Hepatic stellate cell (primary cell): ENCODE data around the gene TTYH2.

ENCODE experiments used
- DNase-seq: peaks from one replicate; pipeline ENCODE4 v3.0.0; 2011; ENCODE audit warnings: low spot score

The TTYH2 gene

GRCh38 chr17:74214484-74215341 is 1.3 kb downstream of the TTYH2 start:
- DNase-seq = no peak

DNA sequence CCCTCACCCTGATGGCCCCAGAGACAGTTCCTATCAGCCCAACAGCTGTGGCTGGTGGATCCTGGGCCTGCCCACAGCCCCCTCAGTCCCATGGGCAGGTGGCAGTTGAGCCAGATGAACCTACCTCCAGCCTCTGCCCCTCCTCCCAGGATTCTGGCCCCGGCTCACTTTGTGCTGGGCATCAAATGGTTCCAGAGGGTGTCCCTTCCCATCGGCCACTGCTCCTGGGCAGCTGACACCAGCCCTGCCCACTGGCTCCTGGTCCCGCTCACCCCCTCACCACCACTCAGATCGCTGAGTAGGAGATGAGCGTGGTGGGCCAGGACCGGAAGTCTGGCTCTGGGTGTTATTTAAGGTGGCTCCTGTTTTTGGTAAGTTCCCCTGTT is 2.0 kb downstream of the TTYH2 start:
- no peak for DNase-seq

DNA sequence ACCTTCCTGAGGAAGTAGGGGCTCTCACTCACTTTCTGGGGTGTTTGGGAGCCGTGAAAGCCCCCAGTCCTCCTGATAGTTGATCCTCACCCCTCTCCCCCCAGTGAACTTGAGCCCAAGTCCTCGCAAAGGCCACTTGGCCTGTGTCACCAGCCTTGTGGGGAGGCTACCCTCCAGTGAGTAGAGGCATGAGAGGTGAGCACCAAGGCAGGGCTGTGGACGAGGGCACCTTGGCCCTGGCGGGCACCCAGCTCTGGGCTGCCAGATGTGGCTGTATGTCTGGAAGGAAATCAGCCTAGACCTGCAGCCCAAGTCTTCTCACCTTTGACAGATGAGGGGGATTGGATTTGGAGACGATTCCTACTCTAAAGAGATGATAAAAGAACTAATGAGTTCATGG is 3.1 kb downstream of the TTYH2 start:
- DNase-seq = no peak

GRCh38 chr17:74217037-74217730 is 3.8 kb downstream of the TTYH2 start:
- DNase-seq = no peak

DNA sequence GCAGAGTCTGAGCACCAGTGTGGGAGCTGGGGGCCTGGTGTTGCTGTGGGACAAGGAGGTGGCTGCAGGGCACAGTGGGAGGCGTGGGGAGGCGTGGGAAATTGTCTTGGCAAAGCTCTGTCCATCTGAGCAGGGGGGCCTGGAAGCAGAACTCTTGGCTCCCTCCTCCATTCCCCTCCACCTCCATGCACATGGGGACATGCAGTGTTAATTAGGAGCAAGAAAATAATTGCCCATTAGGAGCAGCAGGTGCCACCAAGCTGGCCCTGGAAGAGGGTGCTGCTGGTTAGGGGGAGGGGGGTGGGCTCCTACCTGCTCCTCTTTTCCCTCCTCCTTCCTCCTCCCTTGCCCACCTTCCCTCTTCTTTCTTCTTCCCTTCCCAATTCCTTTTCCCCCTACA is 4.5 kb downstream of the TTYH2 start:
- DNase-seq = no peak

GRCh38 chr17:74218436-74218835 is 5.1 kb downstream of the TTYH2 start:
- no peak for DNase-seq

DNA sequence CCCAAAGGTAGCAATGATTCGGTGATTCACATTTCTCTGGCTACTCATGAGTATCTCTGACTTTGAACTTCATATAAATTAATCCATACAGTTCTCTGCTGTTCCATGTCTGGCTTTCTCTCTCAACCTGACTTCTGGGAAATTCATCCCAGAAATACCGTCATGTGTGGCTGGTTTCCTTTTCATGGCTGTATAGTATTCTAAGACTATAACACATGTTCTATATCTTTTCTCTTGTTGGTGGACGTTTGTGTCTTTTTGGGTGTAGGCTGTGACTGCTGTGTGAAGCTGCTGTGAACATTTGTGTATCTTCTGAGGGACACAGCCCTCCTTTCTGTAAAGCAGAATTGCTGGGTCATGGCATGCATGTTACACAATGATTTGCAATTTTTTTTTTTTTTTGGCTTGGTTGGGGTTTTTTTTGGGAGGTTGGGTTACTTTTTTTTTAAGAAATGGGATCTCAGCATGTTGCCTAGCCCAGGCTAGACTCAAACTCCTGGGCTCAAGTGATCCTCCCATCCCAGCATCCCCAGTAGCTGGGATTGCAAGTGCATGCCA is 6.3 kb downstream of the TTYH2 start:
- DNase-seq = no peak

DNA sequence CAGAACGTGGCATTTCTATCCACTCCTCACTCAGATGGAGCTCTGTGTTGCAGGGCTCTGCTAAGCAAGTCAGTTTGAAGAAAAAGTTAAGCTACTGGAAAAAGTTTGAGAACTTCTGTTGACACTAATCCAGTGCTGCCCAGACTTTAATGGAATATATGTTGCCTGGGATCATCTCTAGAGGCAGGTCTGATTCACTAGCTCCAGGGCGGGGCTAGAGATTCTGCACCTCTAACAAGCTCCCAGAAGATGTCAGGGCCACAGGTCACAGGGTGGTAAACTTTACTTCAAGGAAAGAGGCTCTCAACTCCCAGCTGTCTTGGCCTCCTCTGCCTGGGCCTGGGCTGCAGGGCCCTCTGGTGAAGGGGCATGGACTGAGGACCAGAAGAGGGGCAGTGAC is 6.8 kb downstream of the TTYH2 start:
- no peak for DNase-seq

DNA sequence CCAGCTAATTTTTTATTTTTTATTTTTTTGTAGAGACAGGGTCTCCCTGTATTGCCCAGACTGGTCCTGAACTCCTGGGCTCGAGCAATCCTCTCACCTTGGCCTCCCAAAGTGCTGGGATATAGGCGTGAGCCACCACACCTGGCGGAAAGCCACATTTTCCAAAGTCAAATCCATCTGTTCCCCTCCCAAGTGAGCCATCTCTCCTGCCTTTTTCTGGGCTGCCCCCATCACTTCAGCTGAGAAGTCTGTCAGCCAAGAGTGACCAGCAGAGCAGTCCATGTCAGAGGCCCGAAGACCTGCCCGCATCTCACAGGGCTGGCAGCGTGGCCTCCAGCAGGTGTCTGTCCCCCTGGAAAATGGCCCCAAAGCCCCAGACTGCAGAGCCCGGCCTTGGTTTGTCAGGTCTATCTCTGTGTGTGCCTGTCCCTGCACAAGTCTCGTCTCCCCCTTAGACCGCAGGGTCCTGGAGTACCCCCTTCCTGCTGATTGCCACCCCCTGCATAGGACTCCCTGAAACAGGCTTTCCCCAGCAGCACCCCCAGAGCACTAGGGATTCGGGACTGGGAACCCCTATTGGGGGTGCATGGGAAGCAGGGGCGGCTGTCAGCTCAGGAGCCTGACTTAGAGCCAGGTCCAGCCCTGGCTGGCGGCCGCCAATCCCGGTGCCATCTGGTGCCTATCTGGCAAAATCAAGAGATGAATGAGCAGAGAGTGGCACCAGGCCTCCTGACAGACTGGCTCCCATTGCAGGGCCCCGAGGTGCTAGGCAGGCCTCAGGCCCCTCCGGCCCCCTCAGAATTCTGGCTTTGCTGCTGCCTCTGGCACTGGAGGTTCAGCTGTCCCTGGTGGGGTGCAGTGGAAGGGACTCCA is 7.8 kb downstream of the TTYH2 start:
- no peak for DNase-seq

DNA sequence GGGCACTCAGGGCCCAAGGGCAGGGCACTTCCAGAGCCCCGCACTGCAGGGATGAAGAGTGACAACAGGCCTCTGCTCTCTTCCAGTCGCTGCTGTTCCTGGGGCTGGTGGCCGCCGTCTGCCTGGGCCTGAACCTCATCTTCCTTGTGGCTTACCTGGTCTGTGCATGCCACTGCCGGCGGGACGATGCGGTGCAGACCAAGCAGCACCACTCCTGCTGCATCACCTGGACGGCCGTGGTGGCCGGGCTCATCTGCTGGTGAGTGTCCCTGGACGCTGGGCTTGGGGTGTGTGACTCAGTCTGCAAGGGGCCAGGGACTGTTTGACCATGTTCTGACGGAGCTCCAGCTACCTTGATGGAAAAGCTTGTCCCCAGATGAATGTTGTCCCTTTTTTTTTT is 9.0 kb downstream of the TTYH2 start:
- DNase-seq = no peak

DNA sequence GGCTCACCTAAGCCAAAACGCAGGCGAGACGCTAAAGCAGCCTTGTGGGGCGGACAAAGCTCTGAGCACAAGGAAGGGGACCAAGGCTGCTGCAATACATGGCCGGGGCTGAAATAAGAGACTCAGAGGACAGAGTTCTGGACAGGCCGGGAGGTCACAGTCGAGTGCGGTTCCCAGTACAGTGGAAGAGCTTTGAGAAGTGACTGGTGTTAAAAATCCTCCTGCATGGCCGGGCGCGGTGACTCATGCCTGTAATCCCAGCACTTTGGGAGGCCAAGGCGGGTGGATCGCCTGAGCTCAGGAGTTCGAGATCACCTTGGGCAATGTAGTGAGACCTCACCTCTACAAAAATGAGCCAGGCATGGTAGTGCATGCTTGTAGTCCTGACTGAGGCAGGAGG is 10.5 kb downstream of the TTYH2 start:
- no peak for DNase-seq

DNA sequence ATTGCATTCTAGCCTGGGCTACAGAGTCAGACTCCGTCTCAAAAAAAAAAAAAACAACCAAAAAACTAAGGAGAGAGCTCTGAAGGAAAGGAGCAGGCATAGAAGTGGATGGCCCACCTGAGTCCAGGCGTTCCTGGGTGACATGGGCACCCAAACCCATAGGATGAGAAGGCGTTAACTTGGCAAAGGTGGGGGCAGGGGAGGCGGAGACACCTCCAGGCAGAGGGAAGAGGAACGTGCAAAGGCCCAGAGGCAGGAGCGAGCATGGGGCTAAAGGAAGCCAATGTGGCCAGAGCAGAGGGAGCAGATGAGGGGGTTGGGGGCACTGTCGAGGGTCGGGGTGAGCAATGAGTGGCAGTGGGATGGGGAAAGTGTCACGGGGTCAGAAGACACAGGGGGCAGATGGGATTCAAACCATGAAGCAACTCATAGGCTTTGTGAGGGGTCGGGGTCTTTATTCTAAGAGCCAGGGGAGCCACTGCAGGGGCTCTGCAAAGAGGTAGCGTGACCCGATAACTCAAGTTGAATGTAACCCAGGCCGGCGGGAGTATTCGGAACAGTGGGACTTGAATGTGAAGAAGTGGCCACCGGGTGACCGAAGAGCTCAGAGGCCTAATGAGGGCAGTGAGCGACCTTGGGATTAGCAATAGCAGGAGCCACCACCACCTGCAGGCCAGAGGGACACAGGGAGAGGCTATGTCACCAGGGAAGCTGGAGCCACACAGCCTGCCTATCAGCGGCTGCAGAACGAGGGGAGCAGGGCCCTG is 11.8 kb downstream of the TTYH2 start:
- no peak for DNase-seq

DNA sequence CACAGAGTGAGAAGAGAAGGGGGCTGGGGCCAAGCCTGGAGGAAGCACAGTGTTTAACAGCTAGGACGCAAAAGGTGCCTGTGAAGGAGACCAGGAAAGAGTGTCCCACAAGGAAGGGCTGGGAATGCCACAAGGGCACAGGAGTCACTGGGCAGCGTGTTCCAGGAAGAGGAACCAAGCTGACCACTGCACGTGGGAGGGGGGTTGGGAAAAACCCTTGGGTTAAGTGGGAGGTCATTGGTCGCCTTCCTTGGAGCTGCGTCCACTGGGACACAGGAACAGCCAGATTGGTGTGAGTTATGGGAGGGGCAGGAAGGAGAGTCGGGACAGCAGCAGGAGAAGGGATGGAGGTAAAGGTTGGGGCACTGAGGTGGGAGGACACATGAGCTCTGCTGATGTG is 12.9 kb downstream of the TTYH2 start:
- no peak for DNase-seq

GRCh38 chr17:74227271-74228080 is 14.1 kb downstream of the TTYH2 start:
- DNase-seq = no peak

GRCh38 chr17:74228306-74228978 is 15.1 kb downstream of the TTYH2 start:
- DNase-seq = no peak

DNA sequence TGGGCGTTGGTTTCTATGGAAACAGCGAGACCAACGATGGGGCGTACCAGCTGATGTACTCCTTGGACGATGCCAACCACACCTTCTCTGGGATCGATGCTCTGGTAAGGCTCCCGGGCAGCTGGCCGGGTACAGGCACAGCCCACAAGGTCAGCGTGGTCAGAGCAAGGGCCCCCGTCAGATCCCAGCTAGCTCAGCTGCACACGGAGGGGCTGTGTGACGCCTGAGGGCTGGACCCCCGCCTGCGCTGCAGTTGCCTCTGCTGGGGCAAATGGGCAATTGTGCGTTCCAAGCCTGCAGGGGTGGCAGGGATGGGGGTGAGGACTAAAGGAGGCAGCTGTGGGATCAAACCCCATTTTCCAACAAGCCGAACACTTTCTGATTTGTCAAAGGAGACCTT is 17.5 kb downstream of the TTYH2 start:
- no peak for DNase-seq

GRCh38 chr17:74231928-74232907 is 18.8 kb downstream of the TTYH2 start:
- DNase-seq = no peak

GRCh38 chr17:74233937-74234336 is 20.6 kb downstream of the TTYH2 start:
- no peak for DNase-seq

DNA sequence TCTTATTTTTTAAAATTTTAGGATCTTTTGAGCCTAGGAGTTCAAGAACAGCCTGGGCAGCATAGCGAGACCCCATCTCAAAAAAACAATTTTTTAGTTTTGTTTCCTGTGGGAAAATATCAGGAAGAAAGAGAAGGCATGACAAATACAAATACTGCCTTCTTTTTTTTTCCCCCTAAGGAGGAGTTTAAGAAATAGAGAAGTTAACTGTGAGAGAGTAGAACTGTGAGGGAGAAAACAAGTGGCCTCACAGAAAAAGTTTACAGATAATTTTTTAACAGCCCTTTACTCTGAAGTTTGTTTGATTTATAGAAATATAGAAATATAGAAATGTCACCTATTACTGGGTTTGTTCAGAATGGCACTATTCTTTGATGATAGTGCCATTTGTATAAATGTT is 21.1 kb downstream of the TTYH2 start:
- DNase-seq = no peak
